HTR-8/SVneo (cell line): Measurements from ENCODE around the gene WBP2.
"Not testable (repeated sequence)": the region's sequence is repeated elsewhere in the genome, so short reads cannot be mapped to it uniquely, and the experiment has no call there.

Experiments used
- DNase-seq: peaks from one replicate; pipeline ENCODE4 v3.0.0; 2011; ENCODE audit warnings: low spot score, mixed read lengths; ENCODE audit not compliant: insufficient read length
- FAIRE-seq: peaks from 2 replicates; lab custom pipeline; 2011; peaks lifted over from hg19 to GRCh38; lab: Jason Lieb, UNC

The WBP2 gene

GRCh38 chr17:75891022-75891604 is 36.0 kb upstream of the WBP2 start:
- FAIRE-seq (no peak), DNase-seq (no peak)

GRCh38 chr17:75889454-75889853 is 34.3 kb upstream of the WBP2 start:
- no peak for FAIRE-seq
- no peak for DNase-seq

DNA sequence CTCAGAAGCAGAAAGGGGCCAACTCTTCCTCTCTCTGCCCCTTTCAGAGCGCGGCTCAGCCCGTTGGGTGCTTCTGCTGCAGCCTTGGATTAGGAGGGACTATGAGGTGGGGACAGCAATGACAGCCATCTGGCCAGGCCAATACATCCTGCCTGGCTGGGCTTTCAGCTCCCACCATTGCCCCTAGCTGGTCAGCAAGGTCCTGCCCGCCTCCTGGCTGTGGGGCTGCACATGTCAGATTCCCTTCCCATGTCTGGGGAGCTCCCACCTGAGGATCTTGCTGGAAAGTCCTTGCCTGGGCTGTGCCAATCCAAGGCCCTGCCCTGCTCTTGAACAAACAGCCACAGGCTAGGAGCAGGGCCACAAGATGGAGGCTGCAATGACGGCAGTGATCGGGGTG is 33.3 kb upstream of the WBP2 start:
- peak; percentile 59 for FAIRE-seq
- DNase-seq: no peak

DNA sequence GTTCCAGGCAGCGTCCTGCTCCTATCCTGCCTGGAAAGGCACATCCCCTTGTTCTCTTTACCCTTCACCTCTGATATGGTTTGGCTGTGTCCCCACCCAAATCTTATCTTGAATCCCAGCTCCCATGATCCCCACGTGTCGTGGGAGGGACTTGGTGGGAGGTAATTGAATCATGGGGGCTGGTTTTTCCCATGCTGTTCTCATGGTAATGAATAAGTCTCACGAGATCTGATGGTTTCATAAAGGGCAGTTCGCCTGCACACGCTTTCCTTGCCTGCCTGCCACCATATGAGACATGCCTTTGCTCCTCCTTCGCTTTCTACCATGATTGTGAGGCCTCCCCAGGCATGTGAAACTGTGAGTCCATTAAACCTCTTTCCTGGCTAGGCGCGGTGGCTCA is 30.7 kb upstream of the WBP2 start:
- not testable (repeated sequence) for DNase-seq, FAIRE-seq

GRCh38 chr17:75885431-75885830 is 30.3 kb upstream of the WBP2 start:
- DNase-seq (no peak), FAIRE-seq (no peak)

DNA sequence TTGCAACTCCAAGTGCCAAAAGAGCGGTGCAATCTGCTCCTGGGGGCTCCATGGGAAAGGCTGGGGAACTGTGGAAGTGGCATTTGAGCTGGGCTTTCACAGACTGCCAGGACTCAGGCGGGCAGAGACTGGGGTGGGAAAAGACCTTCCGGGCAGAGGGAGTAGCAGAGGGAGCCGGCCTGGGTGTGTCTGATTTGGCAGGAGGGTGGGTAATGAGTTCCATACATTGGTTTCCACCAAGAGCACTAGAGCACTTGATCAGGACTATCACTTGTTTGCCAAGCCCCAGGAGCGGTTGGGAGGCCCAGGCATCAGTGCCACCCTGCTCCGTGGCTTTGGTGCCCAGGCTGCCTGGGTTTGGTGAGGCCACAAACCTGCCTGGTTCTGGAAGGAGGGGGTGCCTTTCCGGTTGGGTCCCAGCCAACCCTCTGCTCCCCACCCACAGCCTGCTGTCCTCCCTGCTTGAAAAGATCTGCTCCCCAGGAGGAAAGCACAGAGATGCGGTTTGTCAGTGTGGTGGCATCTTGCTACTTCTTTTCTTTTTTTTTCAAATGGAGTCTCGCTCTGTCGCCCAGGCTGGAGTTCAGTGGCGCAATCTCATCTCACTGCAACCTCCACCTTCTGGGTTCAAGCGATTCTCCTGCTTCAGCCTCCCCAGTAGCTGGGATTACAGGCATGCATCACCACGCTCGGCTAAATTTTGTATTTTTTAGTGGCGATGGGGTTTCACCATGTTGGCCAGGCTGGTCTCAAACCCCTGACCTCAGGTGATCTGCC is 26.7 kb upstream of the WBP2 start:
- no peak for FAIRE-seq
- DNase-seq: no peak

- DNase-seq: no peak
- FAIRE-seq: no peak
These were observed 25.1 kb upstream of the WBP2 start for GRCh38 chr17:75880266-75880665.

GRCh38 chr17:75878174-75878998 is 23.3 kb upstream of the WBP2 start, which contains the start of gene TRIM47:
TSS of gene TRIM47 (minus strand) at chr17:75878581. CDS start at chr17:75878548, 33 bp downstream.
- peak; percentile 42 for FAIRE-seq
- peak; percentile 64 for DNase-seq

DNA sequence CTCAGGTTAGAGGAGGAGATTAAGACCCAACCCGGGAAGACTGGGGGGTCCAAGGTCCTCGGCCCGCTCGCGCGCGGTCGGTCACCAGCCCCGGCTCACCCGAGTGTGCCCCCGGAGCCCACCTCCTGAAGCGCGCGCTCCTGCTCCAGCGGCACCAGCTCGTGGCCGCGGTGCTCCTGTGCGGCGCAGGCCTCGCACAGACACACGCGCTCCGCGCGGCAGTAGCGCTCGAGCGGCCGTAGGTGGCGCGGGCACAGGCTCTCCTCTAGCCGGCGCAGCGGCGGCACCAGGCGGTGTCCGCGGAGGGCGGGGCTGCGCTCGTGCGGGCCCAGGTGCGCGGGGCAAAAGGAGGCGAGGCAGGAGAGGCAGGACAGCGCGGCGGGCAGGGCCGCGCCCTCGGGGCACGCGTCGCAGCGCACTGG is 22.6 kb upstream of the WBP2 start:
- FAIRE-seq (peak; percentile 91), DNase-seq (peak; percentile 64)

DNA sequence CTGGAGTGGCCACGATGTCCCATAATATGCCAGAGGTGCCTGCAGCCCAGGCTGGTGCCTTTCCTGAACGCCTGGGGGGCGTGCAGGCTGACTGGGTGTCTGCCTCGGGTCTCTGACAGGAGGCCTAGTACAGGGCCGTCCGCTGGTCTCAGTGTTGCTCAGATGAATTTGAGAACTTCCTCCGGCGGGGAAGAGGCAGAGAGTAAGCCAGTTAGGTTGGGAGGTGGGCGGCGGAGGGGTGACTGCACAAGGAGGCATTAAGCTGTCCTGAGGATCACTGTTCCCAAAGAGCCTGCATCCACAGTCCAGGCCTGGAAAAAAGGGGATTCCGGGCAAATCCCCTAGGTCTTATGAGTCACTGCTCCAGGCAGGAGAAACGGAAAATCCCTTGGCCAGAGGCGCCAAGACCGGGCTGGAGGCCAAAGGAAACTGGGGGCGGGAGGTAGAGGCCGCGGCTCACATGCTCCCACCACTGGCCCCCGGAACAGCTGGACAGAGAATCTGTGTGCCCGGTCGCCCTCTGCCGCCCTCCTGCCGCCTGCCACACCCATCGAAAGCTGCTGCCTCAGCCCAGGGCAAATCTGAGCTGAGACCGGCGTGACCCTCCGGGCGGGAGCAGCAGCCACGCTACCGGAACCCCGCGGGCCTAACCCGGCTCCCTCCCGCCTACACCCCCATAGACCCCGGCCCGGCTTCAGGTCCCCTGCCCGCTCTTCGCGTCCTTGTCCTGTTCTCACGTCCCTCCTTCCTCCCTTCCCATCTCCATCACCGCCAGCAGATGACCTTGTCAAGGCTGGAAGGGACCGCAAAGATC is 22.0 kb upstream of the WBP2 start:
- DNase-seq: peak; percentile 92

DNA sequence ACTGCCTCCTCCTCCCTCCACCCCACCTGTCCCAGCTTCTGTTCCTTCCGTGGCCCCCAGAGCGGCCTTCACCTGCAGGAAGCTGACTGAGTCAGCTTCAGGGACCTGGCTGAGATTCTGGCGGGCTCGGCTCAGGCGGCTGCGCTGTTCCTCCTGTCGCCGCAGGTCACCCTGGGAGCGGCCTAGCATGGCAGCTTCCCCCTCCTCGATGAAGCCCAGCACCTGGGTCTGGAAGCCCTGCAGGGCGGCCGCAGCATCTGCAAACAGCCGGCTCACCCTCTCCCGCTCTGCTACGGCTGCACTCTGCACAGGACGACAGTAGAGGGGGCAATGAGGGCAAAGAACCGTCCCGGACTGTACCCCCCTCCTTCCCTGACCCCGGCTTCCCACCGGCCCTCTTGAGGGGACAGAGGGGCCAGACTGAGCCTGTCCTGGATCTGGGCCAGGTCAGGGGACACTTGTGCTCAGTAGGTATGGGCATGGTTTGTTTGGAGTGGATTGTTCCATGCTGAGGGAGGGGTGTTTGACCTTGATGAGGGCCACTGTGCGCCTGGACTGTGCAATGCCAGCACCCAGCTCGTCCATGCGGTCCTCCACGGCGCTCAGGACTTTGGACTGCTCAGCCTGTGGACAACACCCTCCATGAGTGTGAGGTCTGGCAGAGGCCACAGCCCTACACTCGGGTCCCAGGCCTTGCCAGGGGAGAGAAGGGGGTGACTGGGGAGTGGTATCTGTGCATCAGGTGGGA is 21.2 kb upstream of the WBP2 start:
- no peak for FAIRE-seq

More for the DNA sequence above, 22.0 kb upstream of the WBP2 start:
- peak; percentile 68 for FAIRE-seq

GRCh38 chr17:75875940-75876189 is 20.7 kb upstream of the WBP2 start:
- peak; percentile 59 for FAIRE-seq
- DNase-seq: no peak

More for the DNA sequence above, 21.2 kb upstream of the WBP2 start:
- DNase-seq: no peak

- no peak for DNase-seq
- FAIRE-seq: no peak
These were observed 20.2 kb upstream of the WBP2 start for GRCh38 chr17:75875182-75875939.

DNA sequence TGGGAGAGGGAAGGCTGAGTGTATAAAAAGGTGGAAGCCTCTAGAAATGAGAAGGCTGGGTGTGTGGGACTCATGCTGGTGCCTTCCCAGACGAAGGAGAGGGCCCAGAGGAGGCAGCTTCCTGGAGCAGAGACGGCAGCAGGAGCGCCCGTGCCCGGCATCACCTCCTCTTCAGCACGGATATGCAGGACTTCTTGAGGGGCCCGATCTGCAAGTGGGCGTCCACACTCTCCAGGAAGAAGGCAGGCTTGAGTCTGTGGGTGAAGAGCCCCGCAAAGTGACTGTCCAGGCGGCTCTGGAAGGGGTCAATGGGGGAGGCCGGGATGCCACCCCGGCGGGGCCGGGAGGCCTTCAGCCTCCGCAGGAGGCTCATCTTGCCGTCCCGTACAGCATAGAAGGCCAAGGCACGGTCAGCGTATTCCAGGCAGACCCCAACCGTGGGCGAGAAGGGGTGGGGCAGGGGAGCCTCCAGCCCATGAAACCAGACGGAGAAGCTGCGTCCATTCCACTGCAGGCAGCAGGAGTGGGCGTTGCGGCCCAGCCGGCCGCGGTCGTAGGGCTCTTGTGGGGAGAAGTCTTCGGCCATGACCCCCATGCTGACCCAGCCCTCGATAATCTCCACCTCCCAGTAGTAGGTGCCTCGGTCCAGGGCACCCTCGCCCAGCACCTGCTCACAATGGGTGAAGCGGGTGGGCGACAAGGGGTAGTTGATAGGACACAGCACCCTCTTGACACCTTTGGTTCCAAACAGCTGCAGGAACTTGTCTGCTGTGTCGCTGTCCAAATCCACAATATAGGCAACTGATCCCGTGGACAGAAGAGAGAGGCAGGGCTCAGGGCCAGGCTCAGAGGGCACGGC is 19.4 kb upstream of the WBP2 start:
- FAIRE-seq (no peak), DNase-seq (no peak)

- FAIRE-seq (no peak), DNase-seq (no peak)
These were observed 18.6 kb upstream of the WBP2 start for GRCh38 chr17:75873587-75874322.

DNA sequence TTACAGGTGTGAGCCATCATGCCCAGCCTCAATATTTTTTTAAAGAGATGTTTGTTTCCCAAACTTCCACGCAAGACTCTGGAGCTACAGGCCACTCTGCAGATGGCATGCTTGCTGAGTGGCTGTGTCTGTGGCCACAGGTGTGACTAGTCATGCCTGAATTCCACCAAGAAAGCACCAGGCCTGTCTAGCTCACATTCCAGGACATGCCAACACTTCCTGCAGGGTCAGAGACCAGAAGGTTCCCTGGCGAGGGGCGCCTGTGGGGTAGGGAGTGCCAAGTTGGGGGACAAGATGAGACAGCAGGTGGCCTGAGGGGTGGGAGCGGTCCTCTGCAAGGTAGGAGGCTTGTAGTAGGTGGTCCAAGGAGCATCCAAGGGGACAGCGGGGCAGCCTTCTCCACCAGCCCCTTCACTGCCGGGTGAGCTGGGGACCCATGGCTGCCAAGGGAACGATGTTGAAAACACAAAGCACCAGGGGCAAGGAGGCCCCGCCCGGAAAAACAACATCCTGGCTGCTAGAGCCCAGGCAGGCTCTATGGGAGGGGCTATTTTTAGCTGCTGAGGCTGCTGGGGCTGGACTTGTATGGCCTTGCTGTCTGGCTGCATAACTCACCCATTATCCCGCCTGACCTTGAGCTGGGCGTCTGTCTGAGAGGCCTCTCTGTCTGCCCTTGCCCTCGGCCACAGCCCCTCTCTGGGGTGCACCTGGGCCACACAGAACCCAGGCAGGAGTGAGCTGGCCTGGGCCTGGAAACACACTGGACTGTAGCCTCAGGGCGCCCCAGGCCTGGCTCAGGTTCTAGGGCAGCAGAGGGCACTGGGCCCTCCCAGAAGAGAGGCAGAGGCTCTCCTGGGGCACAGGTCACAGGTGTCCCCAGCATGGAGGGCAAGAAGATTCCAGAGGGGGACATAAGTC is 17.6 kb upstream of the WBP2 start:
- no peak for FAIRE-seq
- peak; percentile 64 for DNase-seq
